Esophagus muscularis mucosa (tissue), 4 donors: ENCODE measurements around the gene SLC6A18. TPM values are rescaled to one million over a fixed set of nuclear protein-coding genes. Genes with fewer than 3 reads are reported as not detected.

Source experiments
- DNase-seq: peaks from one replicate; pipeline ENCODE4 v3.0.0-alpha.2; 2017; ENCODE audit errors: extremely low spot score
- H3K27ac ChIP-seq, 4 donors: fragments of 200-600 bp; sonication (generic); replicated peaks in 1 of 4; 1 replicate in 3 of 4; 2 replicates in 1 of 4; pipeline ENCODE4 v1.5.1; 2016 to 2019; ENCODE audit warnings: mild to moderate bottlenecking in 1 of 4
- H3K27me3 ChIP-seq, 4 donors: fragments of 200-600 bp; sonication (generic); one replicate each; pipeline versions ENCODE4 v1.5.1 to v1.6.0; 2016 to 2019
- H3K36me3 ChIP-seq, 4 donors: fragments of 200-600 bp; sonication (generic); one replicate each; pipeline ENCODE4 v1.5.1; 2016 to 2019
- H3K4me1 ChIP-seq, 4 donors: fragments of 200-600 bp; sonication (generic); one replicate each; pipeline ENCODE4 v1.5.1; 2016 to 2019
- H3K4me3 ChIP-seq, 4 donors: fragments of 200-600 bp; sonication (generic); 1 replicate in 2 of 4; 2 replicates in 2 of 4; pipeline ENCODE4 v1.5.1; 2016 to 2019; ENCODE audit warnings: mild to moderate bottlenecking in 4 of 4, moderate library complexity in 1 of 4
- H3K9me3 ChIP-seq, 4 donors: fragments of 200-600 bp; sonication (generic); 1 replicate in 3 of 4; 2 replicates in 1 of 4; pipeline ENCODE4 v1.5.1; 2016 to 2019
- CTCF ChIP-seq, 3 experiments: fragments of 200-600 bp in 2 of 3; fragments of 450-650 bp in 1 of 3; sonication (generic) in 2 of 3; IDR thresholded peaks; one replicate each; pipeline ENCODE4 v1.5.1; 2017 to 2019; ENCODE audit warnings: antibody characterized with exemption in 3 of 3, mild to moderate bottlenecking in 2 of 3, moderate library complexity in 1 of 3
- EP300 ChIP-seq: sonication (generic); formaldehyde crosslinking; IDR thresholded peaks from one replicate; pipeline ENCODE4 v1.6.1; 2017; ENCODE audit warnings: antibody characterized with exemption
- POLR2A ChIP-seq: fragments of 450-650 bp; IDR thresholded peaks from one replicate; pipeline ENCODE4 v1.6.1; 2017; ENCODE audit warnings: antibody characterized with exemption, moderate library complexity, mild to moderate bottlenecking, low read depth
- POLR2AphosphoS5 ChIP-seq, 2 donors: sonication (generic); formaldehyde crosslinking; IDR thresholded peaks; one replicate each; pipeline ENCODE4 v1.6.1; 2017; ENCODE audit warnings: antibody characterized with exemption in 2 of 2
- WGBS: methylation state at CpG from one replicate; pipeline ENCODE4 v1.1.5; 2018; 5-methylcytosine and 5-hydroxymethylcytosine counted together
- intact Hi-C: fragments of 100-400 bp; cut with DNase I; formaldehyde crosslinking; loops from one replicate; pipeline ENCODE4 v1.15.1; 2023
- total RNA-seq, 4 donors: library from RNA; depleted of rRNA; stranded (reverse); fragments of >200 nt; gene quantifications; one replicate each; pipeline versions ENCODE4 v1.1.0 to v1.2.1, GENCODE V29; 2016

SLC6A18 gene
- total RNA-seq, 4 donors from 2014 or later = not detected

- Histone ChIP-seq H3K4me3 (no peak overlapping the region), H3K36me3 (no peaks in the 10 kb centered on the region), H3K9me3 (peaks cover 0 to 9% (median 3%) of the 10 kb centered on the region in 4 donors), H3K4me1 (no peaks in the 10 kb centered on the region), H3K27ac (no peak overlapping the region), H3K27me3 (peaks cover 0 to 72% (median 0%) of the 10 kb centered on the region in 4 donors)
- TF ChIP-seq POLR2AphosphoS5 (IDR thresholded peaks at IDR 0.05) (no peak), CTCF (IDR thresholded peaks at IDR 0.05) (no peak), POLR2A (no peak), EP300 (no peak)
- 69% methylated on average over 18 of the region's 22 CpGs for WGBS
- intact Hi-C loops = no loop called here
- DNase-seq = no peak
Measured at GRCh38 chr5:1214163-1214935, 10.8 kb upstream of the SLC6A18 start.

- intact Hi-C loops = no loop called here
- 67% methylated on average over 2 of the region's 2 CpGs for WGBS
- no peak overlapping the region for H3K27ac ChIP-seq
- H3K9me3 ChIP-seq = peaks cover 0 to 9% (median 3%) of the 10 kb centered on the region in 4 donors
- no peak for DNase-seq
- H3K27me3 ChIP-seq = peaks cover 0 to 74% (median 0%) of the 10 kb centered on the region in 4 donors
- no peaks in the 10 kb centered on the region for H3K4me1 ChIP-seq
- H3K4me3 ChIP-seq = no peak overlapping the region
- H3K36me3 ChIP-seq = no peaks in the 10 kb centered on the region
- no peak for TF ChIP-seq POLR2A
- TF ChIP-seq EP300 = no peak
- no peak for TF ChIP-seq CTCF (IDR thresholded peaks at IDR 0.05)
- TF ChIP-seq POLR2AphosphoS5 (IDR thresholded peaks at IDR 0.05) = no peak
Measured at GRCh38 chr5:1214936-1215220, 10.3 kb upstream of the SLC6A18 start.

GRCh38 chr5:1215320-1216096 is 9.7 kb upstream of the SLC6A18 start:
- Histone ChIP-seq H3K9me3 (peaks cover 0 to 9% (median 3%) of the 10 kb centered on the region in 4 donors), H3K27me3 (peaks cover 0 to 71% (median 0%) of the 10 kb centered on the region in 4 donors), H3K36me3 (no peaks in the 10 kb centered on the region), H3K4me1 (no peaks in the 10 kb centered on the region), H3K27ac (no peak overlapping the region), H3K4me3 (no peak overlapping the region)
- TF ChIP-seq POLR2A = no peak
- TF ChIP-seq POLR2AphosphoS5 (IDR thresholded peaks at IDR 0.05) = no peak
- no peak for TF ChIP-seq EP300
- TF ChIP-seq CTCF (IDR thresholded peaks at IDR 0.05) = no peak
- no peak for DNase-seq
- intact Hi-C loops = no loop called here
- 93% methylated on average over 22 of the region's 23 CpGs for WGBS

GRCh38 chr5:1216211-1216917 is 8.8 kb upstream of the SLC6A18 start:
- Histone ChIP-seq H3K27ac (no peak overlapping the region), H3K36me3 (no peaks in the 10 kb centered on the region), H3K4me1 (no peaks in the 10 kb centered on the region), H3K27me3 (peaks cover 0 to 71% (median 0%) of the 10 kb centered on the region in 4 donors), H3K9me3 (peaks cover 0 to 9% (median 3%) of the 10 kb centered on the region in 4 donors), H3K4me3 (no peak overlapping the region)
- WGBS = 88% methylated on average over 31 of the region's 38 CpGs
- DNase-seq = no peak
- intact Hi-C loops = no loop called here
- TF ChIP-seq POLR2AphosphoS5 (IDR thresholded peaks at IDR 0.05) (no peak), CTCF (IDR thresholded peaks at IDR 0.05) (no peak), EP300 (no peak), POLR2A (no peak)
